ENCODE data around the gene RANBP17. TPM values are rescaled to one million over a fixed set of nuclear protein-coding genes. Genes with fewer than 3 reads are reported as not detected.
A peak's percentile ranks its signal among the peaks of the same experiment; 100 is the strongest.

The RANBP17 gene
- total and polyA plus RNA-seq, 2 experiments from 2014 or later, result 3.7 to 3.8 TPM

DNA sequence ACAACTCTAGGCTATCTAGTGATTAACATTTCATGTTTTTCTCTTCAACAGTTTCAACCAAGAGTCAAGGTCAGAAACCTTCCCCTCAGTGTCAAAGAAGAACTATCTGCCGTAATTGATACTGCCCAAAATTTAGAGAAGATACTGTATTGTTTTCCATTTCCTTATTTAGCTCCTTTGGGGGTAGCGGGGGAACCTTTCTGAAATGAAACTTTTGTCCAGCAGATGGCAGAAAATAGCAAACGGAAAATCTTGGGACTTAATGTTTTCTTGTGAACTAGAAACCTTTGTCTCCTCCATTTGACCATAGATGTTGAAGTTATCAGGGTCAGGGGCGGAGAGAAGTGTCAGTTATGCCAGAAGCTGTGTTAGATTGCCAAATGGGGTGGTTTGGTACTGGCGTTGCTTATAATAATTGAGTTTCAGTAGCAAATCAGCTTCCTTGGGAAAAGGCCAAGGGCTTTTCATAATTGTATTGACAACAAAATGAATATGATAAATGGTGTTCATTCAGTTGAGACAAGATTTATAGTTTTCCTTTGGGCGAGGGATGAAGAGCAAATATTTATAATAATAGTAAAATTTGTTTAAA lies 345.5 kb downstream of the RANBP17 start:
- Histone ChIP-seq H3K4me3 (no peak overlapping the region), H3K79me2 (ENCODE audit: insufficient read depth) (no peaks in the 10 kb centered on the region), H3K9ac (no peak overlapping the region), H3K36me3 (ENCODE audit: low read depth) (no peaks in the 10 kb centered on the region), H3K9me2 (ENCODE audit: insufficient read depth) (no peaks in the 10 kb centered on the region), H3F3A (ENCODE audit: insufficient read depth) (no peaks in the 10 kb centered on the region), H2AFZ (0 out of 2 replicates have a peak overlapping the region, but pooled peaks have one; percentile 20), H3K4me2 (ENCODE audit: unreplicated experiment) (no peak overlapping the region), H3K9me3 (ENCODE audit: low read depth) (no peaks in the 10 kb centered on the region), H3K27me3 (replicated peaks; ENCODE audit: insufficient read depth) (no peaks in the 10 kb centered on the region), H3K4me1 (ENCODE audit: insufficient read depth) (no peaks in the 10 kb centered on the region), H3K27ac (no peak overlapping the region), H4K20me1 (ENCODE audit: insufficient read depth) (no peaks in the 10 kb centered on the region)
- peak; percentile 70 for DNase-seq
- WGBS, 2 experiments (ENCODE audit: low coverage in 1 of 2, low lambda C conversion rate in 2 of 2, missing lambda C conversion rate in 2 of 2), result 13 to 15% methylated on average over 6 of the region's 6 CpGs
- TF ChIP-seq EZH2phosphoT487 (IDR thresholded peaks at IDR 0.05; ENCODE audit: insufficient read depth, low read depth) (no peak), EZH2 (IDR thresholded peaks at IDR 0.05; ENCODE audit: insufficient read depth, poor library complexity, severe bottlenecking) (no peak)
- in situ Hi-C loops (cut with MboI), result loop anchor here (5.0 kb wide), 1 partner anchor 130 kb away; no protein-coding TSS in a partner anchor

DNA sequence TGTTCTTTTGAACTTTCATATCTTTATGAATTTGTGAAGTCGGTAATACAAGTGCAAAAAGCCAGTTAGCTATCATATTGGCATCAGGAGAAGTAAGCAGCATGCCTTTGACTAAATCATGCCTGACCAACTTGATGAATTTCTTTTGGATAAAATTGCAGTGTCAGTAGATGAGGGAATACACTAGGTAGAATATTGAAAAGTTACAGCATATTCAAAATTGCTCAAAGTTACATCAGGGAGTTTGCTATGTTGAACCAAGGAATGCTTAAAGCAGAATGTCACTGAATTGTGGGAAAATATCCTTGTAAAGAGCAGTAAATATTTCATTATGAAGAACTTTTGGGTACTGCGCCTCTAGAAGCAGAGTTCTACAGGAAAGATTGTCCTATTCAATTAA lies 360.1 kb downstream of the RANBP17 start:
- Histone ChIP-seq H3K4me2 (ENCODE audit: unreplicated experiment) (no peak overlapping the region), H3K36me3 (ENCODE audit: low read depth) (no peaks in the 10 kb centered on the region), H4K20me1 (ENCODE audit: insufficient read depth) (no peaks in the 10 kb centered on the region), H3K27me3 (replicated peaks; ENCODE audit: insufficient read depth) (no peaks in the 10 kb centered on the region), H3F3A (ENCODE audit: insufficient read depth) (no peaks in the 10 kb centered on the region), H2AFZ (no peak overlapping the region), H3K9me2 (ENCODE audit: insufficient read depth) (no peaks in the 10 kb centered on the region), H3K4me1 (ENCODE audit: insufficient read depth) (no peaks in the 10 kb centered on the region), H3K4me3 (no peak overlapping the region), H3K27ac (no peak overlapping the region), H3K9ac (no peak overlapping the region), H3K79me2 (ENCODE audit: insufficient read depth) (no peaks in the 10 kb centered on the region), H3K9me3 (ENCODE audit: low read depth) (no peaks in the 10 kb centered on the region)
- no peak for TF ChIP-seq EZH2phosphoT487 (IDR thresholded peaks at IDR 0.05; ENCODE audit: insufficient read depth, low read depth)
- TF ChIP-seq EZH2 (IDR thresholded peaks at IDR 0.05; ENCODE audit: insufficient read depth, poor library complexity, severe bottlenecking), result no peak
- in situ Hi-C loops (cut with MboI), result no loop called here
- WGBS, 2 experiments (ENCODE audit: low coverage in 1 of 2, low lambda C conversion rate in 2 of 2, missing lambda C conversion rate in 2 of 2), result 63 to 67% methylated on average over 2 of the region's 2 CpGs
- DNase-seq, result no peak

DNA sequence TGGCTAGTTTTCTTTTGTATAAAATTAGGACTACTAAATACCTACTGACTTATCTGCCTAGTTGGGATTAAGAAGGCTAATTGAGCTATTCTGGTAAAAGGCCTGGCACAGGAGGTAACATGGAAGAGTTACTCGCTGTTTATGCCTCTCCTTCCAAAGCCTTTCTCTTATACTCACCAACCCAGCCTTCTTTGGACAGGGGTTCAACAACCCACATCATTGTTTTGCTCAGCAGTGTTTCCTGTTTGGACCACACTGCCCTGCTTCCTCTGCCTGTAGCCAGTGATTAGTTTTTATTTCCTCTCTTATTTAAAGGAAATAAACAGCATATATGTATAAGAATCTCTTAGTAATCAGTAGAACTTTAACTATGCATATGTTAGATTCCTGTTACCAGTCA lies 362.1 kb downstream of the RANBP17 start:
- Histone ChIP-seq H3F3A (ENCODE audit: insufficient read depth) (no peaks in the 10 kb centered on the region), H3K79me2 (ENCODE audit: insufficient read depth) (no peaks in the 10 kb centered on the region), H3K4me2 (ENCODE audit: unreplicated experiment) (no peak overlapping the region), H3K9me3 (ENCODE audit: low read depth) (no peaks in the 10 kb centered on the region), H3K27ac (no peak overlapping the region), H3K4me1 (ENCODE audit: insufficient read depth) (no peaks in the 10 kb centered on the region), H4K20me1 (ENCODE audit: insufficient read depth) (no peaks in the 10 kb centered on the region), H2AFZ (no peak overlapping the region), H3K9me2 (ENCODE audit: insufficient read depth) (no peaks in the 10 kb centered on the region), H3K4me3 (no peak overlapping the region), H3K27me3 (replicated peaks; ENCODE audit: insufficient read depth) (no peaks in the 10 kb centered on the region), H3K36me3 (ENCODE audit: low read depth) (no peaks in the 10 kb centered on the region), H3K9ac (no peak overlapping the region)
- WGBS, 2 experiments (ENCODE audit: low coverage in 1 of 2, low lambda C conversion rate in 2 of 2, missing lambda C conversion rate in 2 of 2), result 53 to 64% methylated on average over 1 of the region's 1 CpG
- DNase-seq, result no peak
- in situ Hi-C loops (cut with MboI), result no loop called here
- TF ChIP-seq EZH2 (IDR thresholded peaks at IDR 0.05; ENCODE audit: insufficient read depth, poor library complexity, severe bottlenecking) (no peak), EZH2phosphoT487 (IDR thresholded peaks at IDR 0.05; ENCODE audit: insufficient read depth, low read depth) (no peak)

DNA sequence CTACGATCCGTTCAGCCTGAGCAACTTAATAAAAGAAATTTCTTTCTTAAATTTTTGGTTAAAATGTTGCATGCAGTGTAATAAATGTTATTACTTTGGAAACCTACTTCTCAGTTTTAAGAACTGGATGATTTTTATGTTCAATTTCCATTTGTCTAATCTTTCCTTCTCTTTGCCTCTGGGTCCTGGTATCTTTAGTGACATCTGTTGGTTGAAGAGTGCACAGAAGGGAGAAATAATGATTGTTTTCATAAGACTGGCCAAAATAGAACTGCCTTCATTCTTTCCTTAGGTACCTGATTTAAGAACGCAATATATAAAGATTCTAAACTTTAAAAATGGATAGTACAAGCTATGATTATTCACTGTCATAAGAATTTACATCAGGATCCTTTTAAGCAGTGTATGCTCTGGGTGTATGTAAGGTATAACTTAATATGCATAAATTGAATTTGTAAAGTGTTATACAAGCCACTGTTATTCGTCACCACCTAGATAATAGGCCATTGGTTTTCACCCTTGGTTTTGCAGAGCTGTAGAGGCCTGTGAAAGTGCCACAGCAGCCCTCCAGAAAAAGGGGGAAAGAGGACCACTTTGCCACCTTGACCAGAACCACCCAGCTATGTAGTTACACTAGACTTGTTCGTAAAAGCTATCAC lies 364.4 kb downstream of the RANBP17 start:
- Histone ChIP-seq H2AFZ (no peak overlapping the region), H4K20me1 (ENCODE audit: insufficient read depth) (no peaks in the 10 kb centered on the region), H3K9me2 (ENCODE audit: insufficient read depth) (no peaks in the 10 kb centered on the region), H3K4me3 (no peak overlapping the region), H3K9ac (no peak overlapping the region), H3K4me1 (ENCODE audit: insufficient read depth) (no peaks in the 10 kb centered on the region), H3K79me2 (ENCODE audit: insufficient read depth) (no peaks in the 10 kb centered on the region), H3K4me2 (ENCODE audit: unreplicated experiment) (no peak overlapping the region), H3F3A (ENCODE audit: insufficient read depth) (no peaks in the 10 kb centered on the region), H3K27me3 (replicated peaks; ENCODE audit: insufficient read depth) (no peaks in the 10 kb centered on the region), H3K9me3 (ENCODE audit: low read depth) (no peaks in the 10 kb centered on the region), H3K27ac (no peak overlapping the region), H3K36me3 (ENCODE audit: low read depth) (no peaks in the 10 kb centered on the region)
- WGBS, 2 experiments (ENCODE audit: low coverage in 1 of 2, low lambda C conversion rate in 2 of 2, missing lambda C conversion rate in 2 of 2), result 56 to 58% methylated on average over 5 of the region's 5 CpGs
- no peak for TF ChIP-seq EZH2phosphoT487 (IDR thresholded peaks at IDR 0.05; ENCODE audit: insufficient read depth, low read depth)
- no peak for TF ChIP-seq EZH2 (IDR thresholded peaks at IDR 0.05; ENCODE audit: insufficient read depth, poor library complexity, severe bottlenecking)
- DNase-seq, result peak; percentile 12
- in situ Hi-C loops (cut with MboI), result no loop called here
